ENCODE data around the gene SCRN2.

GRCh38 chr17:47877368-47878034 lies 36.4 kb upstream of the SCRN2 start:
- TF ChIP-seq CTCF (IDR thresholded peaks at IDR 0.05) (no peak), POLR2A (IDR thresholded peaks at IDR 0.05) (no peak), POLR2AphosphoS5 (IDR thresholded peaks at IDR 0.05) (no peak)
